Measurements from ENCODE around the gene ADAMTS12.

Gene ADAMTS12

GRCh38 chr5:33488558-33489355 is 403.0 kb downstream of the ADAMTS12 start:
- Histone ChIP-seq H3K27ac (ENCODE audit: low read length, poor library complexity, severe bottlenecking) (no peak overlapping the region), H3K79me1 (replicated peaks; ENCODE audit: low read length, poor library complexity, severe bottlenecking) (no peaks in the 10 kb centered on the region), H3K4ac (ENCODE audit: low read depth in 1 of 2, low read length in 2 of 2) (no peak overlapping the region), H2AK5ac (ENCODE audit: low read length, severe bottlenecking) (no peak overlapping the region), H2AFZ (ENCODE audit: low read depth, low read length) (no peak overlapping the region), H2BK120ac (ENCODE audit: low read depth, low read length) (no peak overlapping the region), H3K23ac (ENCODE audit: low read length in 2 of 2) (no peak overlapping the region), H3K27me3 (ENCODE audit: control insufficient read depth in 1 of 2, insufficient read depth in 1 of 2, low read length in 2 of 2) (no peaks in the 10 kb centered on the region), H2BK5ac (ENCODE audit: low read depth, low read length, poor library complexity, severe bottlenecking) (no peak overlapping the region), H3K9me3 (ENCODE audit: control insufficient read depth, low read length) (no peaks in the 10 kb centered on the region), H3K14ac (ENCODE audit: low read length in 2 of 2) (no peak overlapping the region), H3K4me3 (ENCODE audit: insufficient read depth in 1 of 2, low read depth in 1 of 2, low read length in 2 of 2) (no peak overlapping the region), H2BK15ac (ENCODE audit: low read depth, poor library complexity, severe bottlenecking) (no peak overlapping the region), H4K8ac (ENCODE audit: low read length) (no peak overlapping the region), H3K18ac (ENCODE audit: low read depth in 1 of 2, low read length in 2 of 2) (no peak overlapping the region), H3K9ac (ENCODE audit: low read length) (no peak overlapping the region), H3K4me1 (ENCODE audit: control insufficient read depth, insufficient read depth, low read depth, low read length) (no peaks in the 10 kb centered on the region), H2BK12ac (ENCODE audit: low read length in 2 of 2) (no peak overlapping the region), H3K4me2 (ENCODE audit: low read length, poor library complexity, severe bottlenecking) (no peak overlapping the region), H4K91ac (ENCODE audit: low read length) (no peak overlapping the region), H3K36me3 (ENCODE audit: control insufficient read depth in 1 of 2, insufficient read depth in 2 of 2, low read depth in 1 of 2, low read length in 2 of 2) (no peaks in the 10 kb centered on the region)
- DNase-seq = no peak
- WGBS = 75% methylated on average over 19 of the region's 19 CpGs

GRCh38 chr5:33487236-33487635 is 404.6 kb downstream of the ADAMTS12 start:
- Histone ChIP-seq H2AK5ac (ENCODE audit: low read length, severe bottlenecking) (no peak overlapping the region), H3K14ac (ENCODE audit: low read length in 2 of 2) (no peak overlapping the region), H3K9ac (ENCODE audit: low read length) (no peak overlapping the region), H3K4me3 (ENCODE audit: insufficient read depth in 1 of 2, low read depth in 1 of 2, low read length in 2 of 2) (no peak overlapping the region), H3K27me3 (ENCODE audit: control insufficient read depth in 1 of 2, insufficient read depth in 1 of 2, low read length in 2 of 2) (no peaks in the 10 kb centered on the region), H3K18ac (ENCODE audit: low read depth in 1 of 2, low read length in 2 of 2) (no peak overlapping the region), H4K8ac (ENCODE audit: low read length) (no peak overlapping the region), H3K4ac (ENCODE audit: low read depth in 1 of 2, low read length in 2 of 2) (no peak overlapping the region), H2AFZ (ENCODE audit: low read depth, low read length) (no peak overlapping the region), H2BK15ac (ENCODE audit: low read depth, poor library complexity, severe bottlenecking) (no peak overlapping the region), H2BK12ac (ENCODE audit: low read length in 2 of 2) (no peak overlapping the region), H3K36me3 (ENCODE audit: control insufficient read depth in 1 of 2, insufficient read depth in 2 of 2, low read depth in 1 of 2, low read length in 2 of 2) (no peaks in the 10 kb centered on the region), H3K4me1 (ENCODE audit: control insufficient read depth, insufficient read depth, low read depth, low read length) (no peaks in the 10 kb centered on the region), H3K23ac (ENCODE audit: low read length in 2 of 2) (no peak overlapping the region), H3K27ac (ENCODE audit: low read length, poor library complexity, severe bottlenecking) (no peak overlapping the region), H4K91ac (ENCODE audit: low read length) (no peak overlapping the region), H3K79me1 (replicated peaks; ENCODE audit: low read length, poor library complexity, severe bottlenecking) (no peaks in the 10 kb centered on the region), H3K4me2 (ENCODE audit: low read length, poor library complexity, severe bottlenecking) (no peak overlapping the region), H2BK5ac (ENCODE audit: low read depth, low read length, poor library complexity, severe bottlenecking) (no peak overlapping the region), H3K9me3 (ENCODE audit: control insufficient read depth, low read length) (no peaks in the 10 kb centered on the region), H2BK120ac (ENCODE audit: low read depth, low read length) (no peak overlapping the region)
- DNase-seq = no peak
- 77% methylated on average over 3 of the region's 3 CpGs for WGBS

- peaks cover 4% of the 10 kb centered on the region for H3K4me1 ChIP-seq (ENCODE audit: control insufficient read depth, insufficient read depth, low read depth, low read length)
- no peak overlapping the region for H3K4me2 ChIP-seq (ENCODE audit: low read length, poor library complexity, severe bottlenecking)
- no peak overlapping the region for H4K91ac ChIP-seq (ENCODE audit: low read length)
- H3K9me3 ChIP-seq (ENCODE audit: control insufficient read depth, low read length) = no peaks in the 10 kb centered on the region
- H2BK5ac ChIP-seq (ENCODE audit: low read depth, low read length, poor library complexity, severe bottlenecking) = no peak overlapping the region
- no peak overlapping the region for H3K4ac ChIP-seq (ENCODE audit: low read depth in 1 of 2, low read length in 2 of 2)
- 71% methylated on average over 7 of the region's 7 CpGs for WGBS
- H2AK5ac ChIP-seq (ENCODE audit: low read length, severe bottlenecking) = no peak overlapping the region
- H3K27ac ChIP-seq (ENCODE audit: low read length, poor library complexity, severe bottlenecking) = no peak overlapping the region
- H3K4me3 ChIP-seq (ENCODE audit: insufficient read depth in 1 of 2, low read depth in 1 of 2, low read length in 2 of 2) = no peak overlapping the region
- no peak for DNase-seq
- no peak overlapping the region for H4K8ac ChIP-seq (ENCODE audit: low read length)
- no peak overlapping the region for H3K18ac ChIP-seq (ENCODE audit: low read depth in 1 of 2, low read length in 2 of 2)
- H3K9ac ChIP-seq (ENCODE audit: low read length) = no peak overlapping the region
- no peak overlapping the region for H2BK120ac ChIP-seq (ENCODE audit: low read depth, low read length)
- H3K36me3 ChIP-seq (ENCODE audit: control insufficient read depth in 1 of 2, insufficient read depth in 2 of 2, low read depth in 1 of 2, low read length in 2 of 2) = peaks cover under 1 to 3% of the 10 kb centered on the region in 2 experiments
- no peak overlapping the region for H2AFZ ChIP-seq (ENCODE audit: low read depth, low read length)
- H2BK15ac ChIP-seq (ENCODE audit: low read depth, poor library complexity, severe bottlenecking) = no peak overlapping the region
- no peak overlapping the region for H2BK12ac ChIP-seq (ENCODE audit: low read length in 2 of 2)
- H3K23ac ChIP-seq (ENCODE audit: low read length in 2 of 2) = no peak overlapping the region
- H3K27me3 ChIP-seq (ENCODE audit: control insufficient read depth in 1 of 2, insufficient read depth in 1 of 2, low read length in 2 of 2) = no peaks in the 10 kb centered on the region
- H3K79me1 ChIP-seq (replicated peaks; ENCODE audit: low read length, poor library complexity, severe bottlenecking) = no peaks in the 10 kb centered on the region
- H3K14ac ChIP-seq (ENCODE audit: low read length in 2 of 2) = no peak overlapping the region
These were observed 409.5 kb downstream of the ADAMTS12 start for GRCh38 chr5:33482335-33482734.

GRCh38 chr5:33480876-33481275 is 410.9 kb downstream of the ADAMTS12 start:
- 93% methylated on average over 2 of the region's 2 CpGs for WGBS
- H3K27ac ChIP-seq (ENCODE audit: low read length, poor library complexity, severe bottlenecking) = no peak overlapping the region

More at GRCh38 chr5:33480876-33481275, 410.9 kb downstream of the ADAMTS12 start:
- Histone ChIP-seq H2AFZ (ENCODE audit: low read depth, low read length) (no peak overlapping the region), H2BK12ac (ENCODE audit: low read length in 2 of 2) (no peak overlapping the region), H3K4ac (ENCODE audit: low read depth in 1 of 2, low read length in 2 of 2) (no peak overlapping the region), H2BK120ac (ENCODE audit: low read depth, low read length) (no peak overlapping the region), H3K4me1 (ENCODE audit: control insufficient read depth, insufficient read depth, low read depth, low read length) (peaks cover 4% of the 10 kb centered on the region), H3K18ac (ENCODE audit: low read depth in 1 of 2, low read length in 2 of 2) (no peak overlapping the region), H3K27me3 (ENCODE audit: control insufficient read depth in 1 of 2, insufficient read depth in 1 of 2, low read length in 2 of 2) (no peaks in the 10 kb centered on the region), H3K14ac (ENCODE audit: low read length in 2 of 2) (no peak overlapping the region), H4K91ac (ENCODE audit: low read length) (no peak overlapping the region), H4K8ac (ENCODE audit: low read length) (no peak overlapping the region), H2BK15ac (ENCODE audit: low read depth, poor library complexity, severe bottlenecking) (no peak overlapping the region), H3K9ac (ENCODE audit: low read length) (no peak overlapping the region), H3K4me2 (ENCODE audit: low read length, poor library complexity, severe bottlenecking) (no peak overlapping the region), H3K36me3 (ENCODE audit: control insufficient read depth in 1 of 2, insufficient read depth in 2 of 2, low read depth in 1 of 2, low read length in 2 of 2) (peaks cover 3 to 15% of the 10 kb centered on the region in 2 experiments), H3K9me3 (ENCODE audit: control insufficient read depth, low read length) (no peaks in the 10 kb centered on the region), H2AK5ac (ENCODE audit: low read length, severe bottlenecking) (no peak overlapping the region), H3K79me1 (replicated peaks; ENCODE audit: low read length, poor library complexity, severe bottlenecking) (peaks cover 2% of the 10 kb centered on the region), H2BK5ac (ENCODE audit: low read depth, low read length, poor library complexity, severe bottlenecking) (no peak overlapping the region), H3K23ac (ENCODE audit: low read length in 2 of 2) (no peak overlapping the region), H3K4me3 (ENCODE audit: insufficient read depth in 1 of 2, low read depth in 1 of 2, low read length in 2 of 2) (no peak overlapping the region)
- DNase-seq = no peak

Measured in mesenchymal stem cell (in vitro differentiated cells and primary cell).